Stimulated activated CD8-positive, alpha-beta memory T cell treated with anti-CD3 and anti-CD28 coated beads, Interleukin-12 subunit alpha, Interleukin-12 subunit beta, amount 100 ng/mL, for 4 hours (primary cell): Measurements from ENCODE around the gene CYP4F12.
"Not testable (repeated sequence)": the region's sequence is repeated elsewhere in the genome, so short reads cannot be mapped to it uniquely, and the experiment has no call there.

ENCODE experiments used
- DNase-seq: peaks from one replicate; pipeline ENCODE4 v3.0.0-alpha.2; 2020; ENCODE audit warnings: low read depth

Gene CYP4F12

DNA sequence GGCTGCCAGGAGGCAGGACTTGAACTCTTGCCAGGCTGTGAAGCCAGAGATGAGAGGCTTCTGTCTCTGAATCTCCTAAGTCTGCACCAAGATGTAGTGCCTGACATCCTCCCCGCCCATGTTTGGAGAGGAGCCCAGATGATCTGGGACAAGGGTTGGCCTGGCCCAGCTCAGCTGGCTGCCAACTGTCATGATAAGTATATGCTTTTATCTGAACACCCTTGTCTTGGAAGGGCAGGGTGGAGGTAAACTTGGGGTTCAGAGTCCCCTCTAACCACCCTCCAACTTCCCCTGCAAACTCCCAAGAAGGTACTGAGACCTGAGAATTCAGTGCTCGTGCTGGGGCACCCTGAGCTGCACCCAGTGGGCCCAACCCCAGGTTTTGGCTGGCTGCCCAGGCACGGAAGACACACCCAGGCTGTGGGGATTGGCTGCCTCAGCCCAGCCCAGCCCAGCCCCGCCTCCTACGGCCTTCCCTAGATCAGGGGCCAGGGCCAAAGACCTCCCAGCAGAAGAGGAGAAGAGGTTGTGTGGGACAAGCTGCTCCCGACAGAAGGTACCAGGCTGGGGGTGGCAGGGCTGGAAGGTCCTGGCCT is at the start of gene CYP4F12:
CYP4F12 (plus strand) TSS at position 508 of the 596 bp plus-strand sequence. CDS start 443 bp downstream, outside the sequence.
- no peak for DNase-seq

DNA sequence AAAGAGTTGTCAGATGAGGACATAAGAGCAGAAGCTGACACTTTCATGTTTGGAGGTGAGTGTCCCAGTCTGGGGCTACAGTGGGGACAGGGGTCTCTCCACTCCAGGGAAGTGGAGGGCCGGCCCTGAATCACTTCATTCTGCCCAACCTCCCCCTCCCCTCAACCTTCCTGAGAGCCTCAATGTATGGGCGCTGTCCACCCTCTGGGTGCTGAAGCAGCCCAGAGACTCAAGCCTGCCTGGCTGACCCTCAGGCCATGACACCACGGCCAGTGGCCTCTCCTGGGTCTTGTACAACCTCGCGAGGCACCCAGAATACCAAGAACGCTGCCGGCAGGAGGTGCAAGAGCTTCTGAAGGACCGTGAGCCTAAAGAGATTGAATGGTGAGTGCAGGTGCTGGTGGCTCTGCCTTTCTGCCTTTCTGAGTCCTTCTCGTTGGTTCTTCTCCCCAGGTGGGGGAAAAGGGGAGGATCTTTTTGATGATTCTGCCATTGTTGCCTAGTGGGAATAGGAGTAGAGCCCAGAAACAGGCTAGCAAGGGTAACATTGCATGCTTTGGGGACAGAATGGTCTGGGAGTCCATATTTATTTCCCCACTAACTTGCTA is 49.1 kb upstream of the CYP4F12 start:
- DNase-seq: no peak

GRCh38 chr19:15628236-15629002 is 44.5 kb upstream of the CYP4F12 start:
- no peak for DNase-seq

- peak; percentile 70 for DNase-seq
Measured at GRCh38 chr19:15629003-15629880, 43.6 kb upstream of the CYP4F12 start.

GRCh38 chr19:15631817-15632216 is 41.1 kb upstream of the CYP4F12 start:
- no peak for DNase-seq

GRCh38 chr19:15633082-15633835 is 39.6 kb upstream of the CYP4F12 start:
- DNase-seq: no peak

DNA sequence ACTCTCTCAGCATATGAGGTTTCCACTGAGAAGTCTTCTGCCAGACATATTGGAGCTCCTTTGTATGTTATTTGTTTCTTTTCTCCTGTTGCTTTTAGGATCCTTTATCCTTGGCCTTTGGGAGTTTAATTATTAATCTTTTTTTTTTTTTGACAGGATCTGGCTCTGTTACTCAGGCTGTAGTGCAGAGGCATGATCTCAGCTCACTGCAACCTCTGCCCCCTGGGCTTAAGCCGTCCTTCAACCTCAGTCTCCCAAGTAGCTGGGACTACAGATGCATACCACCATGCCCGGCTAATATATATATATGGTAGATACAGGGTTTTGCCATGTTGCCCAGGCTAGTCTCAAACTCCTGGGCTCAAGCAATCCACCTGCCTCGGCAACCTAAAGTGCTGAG is 38.8 kb upstream of the CYP4F12 start:
- DNase-seq: no peak

- no peak for DNase-seq
Measured at GRCh38 chr19:15635016-15635805, 37.7 kb upstream of the CYP4F12 start.

DNA sequence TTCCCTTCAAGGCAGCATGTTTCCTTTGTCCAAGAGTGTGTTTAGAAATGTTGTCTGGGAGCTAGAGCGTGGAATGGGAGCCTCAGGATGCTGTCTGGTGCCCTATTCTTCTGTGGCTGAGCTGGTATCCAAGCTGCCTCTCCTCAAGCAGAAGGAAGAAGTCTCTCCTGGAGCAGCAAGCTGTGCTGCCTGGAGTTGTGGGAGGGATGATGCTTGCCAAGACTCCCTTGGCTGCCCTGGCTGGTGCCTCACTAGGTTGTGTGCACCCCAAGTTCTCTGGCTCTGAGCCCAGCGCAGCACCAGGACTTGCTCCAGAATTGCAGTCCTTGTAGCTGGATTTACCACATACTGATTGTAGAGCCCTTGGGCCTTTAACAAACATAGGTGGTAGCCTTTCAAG is 36.9 kb upstream of the CYP4F12 start:
- no peak for DNase-seq

GRCh38 chr19:15639596-15639995 is 33.3 kb upstream of the CYP4F12 start:
- no peak for DNase-seq

GRCh38 chr19:15640294-15640903 is 32.5 kb upstream of the CYP4F12 start, which contains the start of gene CYP4F3:
CYP4F3 (plus strand) TSS chr19:15640897; CDS start chr19:15641416, 519 bp downstream.
- no peak for DNase-seq

DNA sequence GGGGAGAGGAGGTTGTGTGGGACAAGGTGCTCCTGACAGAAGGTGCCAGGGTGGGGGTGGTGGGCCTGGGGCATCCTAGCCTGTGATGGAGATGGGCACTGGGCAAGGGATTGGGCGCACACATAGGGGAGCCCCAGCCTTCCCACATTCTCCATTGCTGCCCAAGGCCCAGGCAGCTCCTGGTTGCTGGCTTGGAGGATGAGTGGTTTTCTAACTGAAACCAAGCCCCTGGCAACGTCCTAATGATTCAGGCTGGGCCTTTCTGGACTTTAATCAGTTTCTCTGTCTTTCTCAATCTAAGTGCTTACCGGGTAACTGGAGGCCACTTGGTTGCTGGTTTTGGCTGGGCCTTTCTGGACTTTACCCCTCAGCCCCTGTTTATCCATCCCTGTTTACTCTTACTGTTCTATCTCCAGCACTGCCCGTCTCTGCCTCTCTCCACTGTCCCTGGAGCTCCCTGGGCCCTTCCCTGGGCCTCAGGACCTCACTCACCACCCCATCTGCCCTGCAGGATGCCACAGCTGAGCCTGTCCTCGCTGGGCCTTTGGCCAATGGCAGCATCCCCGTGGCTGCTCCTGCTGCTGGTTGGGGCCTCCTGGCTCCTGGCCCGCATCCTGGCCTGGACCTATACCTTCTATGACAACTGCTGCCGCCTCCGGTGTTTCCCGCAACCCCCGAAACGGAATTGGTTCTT is 31.8 kb upstream of the CYP4F12 start:
- DNase-seq: no peak

- DNase-seq: no peak
Measured at GRCh38 chr19:15641901-15642491, 30.9 kb upstream of the CYP4F12 start.

- DNase-seq: no peak
Measured at GRCh38 chr19:15642807-15643206, 30.1 kb upstream of the CYP4F12 start.

- DNase-seq: no peak
Measured at GRCh38 chr19:15643387-15643786, 29.5 kb upstream of the CYP4F12 start.

GRCh38 chr19:15644066-15644741 is 28.7 kb upstream of the CYP4F12 start:
- DNase-seq: no peak

DNA sequence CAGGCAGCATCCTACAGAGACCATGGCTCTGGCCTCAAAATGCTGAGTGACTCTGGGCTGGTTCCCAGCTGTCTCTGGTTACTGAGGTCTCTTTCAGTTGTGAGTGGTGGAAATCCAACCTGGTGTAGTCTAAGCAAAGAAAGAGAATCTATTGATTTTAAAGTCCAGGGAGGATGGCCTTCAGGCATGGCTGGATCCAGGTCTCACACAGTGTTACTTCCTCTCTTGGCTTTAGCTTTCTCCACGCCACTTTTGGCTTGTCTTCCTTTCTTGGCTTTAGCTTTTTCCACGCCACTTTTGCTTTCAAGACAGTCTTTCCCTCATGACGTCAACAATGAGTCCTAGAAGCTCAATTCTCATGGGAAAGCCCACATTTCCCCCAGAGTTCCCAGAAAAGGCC is 28.1 kb upstream of the CYP4F12 start:
- DNase-seq: no peak

DNA sequence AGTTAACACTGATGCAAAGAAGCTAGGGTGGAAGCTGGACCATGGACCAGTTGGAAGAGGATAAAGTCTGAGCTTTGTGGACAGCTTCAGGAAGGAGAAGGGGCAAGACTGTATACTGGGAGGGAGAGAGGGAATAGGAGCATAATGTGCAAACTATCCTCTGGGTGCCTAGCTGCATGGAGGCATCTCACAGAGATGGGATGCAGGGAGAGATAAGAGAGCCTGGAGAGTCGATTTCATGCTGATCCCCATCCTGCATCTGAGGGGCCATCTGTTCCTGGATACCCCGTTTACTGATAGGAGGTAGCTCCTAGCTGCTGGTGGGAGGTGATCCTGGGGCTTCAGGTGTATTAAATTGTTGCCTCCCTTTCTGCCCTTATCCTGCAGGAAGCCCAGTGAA is 23.4 kb upstream of the CYP4F12 start:
- DNase-seq: no peak

- not testable (repeated sequence) for DNase-seq
Measured at GRCh38 chr19:15650123-15650522, 22.8 kb upstream of the CYP4F12 start.
